GM18526 (cell line): ENCODE measurements around the gene LDLRAD3.

Experiments used
- POLR2A ChIP-seq: IDR thresholded peaks from 3 replicates; pipeline ENCODE4 v1.6.1; 2011; ENCODE audit not compliant: insufficient read length; ENCODE audit errors: extremely low read depth

LDLRAD3 gene

GRCh38 chr11:36097219-36097650 is 153.4 kb downstream of the LDLRAD3 start:
- no peak for TF ChIP-seq POLR2A

DNA sequence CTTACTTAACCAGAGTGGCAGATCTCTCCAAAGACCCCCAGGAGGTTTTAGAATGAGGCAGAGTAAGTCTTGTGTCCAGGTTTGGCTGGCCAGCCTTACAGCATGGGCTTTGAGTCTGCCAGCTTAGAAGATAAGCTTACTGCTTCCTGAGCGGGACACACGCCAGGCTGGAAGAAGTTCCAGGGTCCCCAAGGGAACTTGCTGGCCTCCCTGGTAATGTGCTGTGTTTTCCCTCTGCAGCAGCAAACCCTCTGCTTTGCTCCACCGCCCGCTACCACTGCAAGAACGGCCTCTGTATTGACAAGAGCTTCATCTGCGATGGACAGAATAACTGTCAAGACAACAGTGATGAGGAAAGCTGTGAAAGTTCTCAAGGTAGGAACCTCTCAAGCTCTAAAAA is 154.2 kb downstream of the LDLRAD3 start:
- TF ChIP-seq POLR2A, result no peak

- TF ChIP-seq POLR2A, result no peak
These were observed 155.1 kb downstream of the LDLRAD3 start for GRCh38 chr11:36098853-36099375.

- no peak for TF ChIP-seq POLR2A
These were observed 157.6 kb downstream of the LDLRAD3 start for GRCh38 chr11:36101466-36101865.

DNA sequence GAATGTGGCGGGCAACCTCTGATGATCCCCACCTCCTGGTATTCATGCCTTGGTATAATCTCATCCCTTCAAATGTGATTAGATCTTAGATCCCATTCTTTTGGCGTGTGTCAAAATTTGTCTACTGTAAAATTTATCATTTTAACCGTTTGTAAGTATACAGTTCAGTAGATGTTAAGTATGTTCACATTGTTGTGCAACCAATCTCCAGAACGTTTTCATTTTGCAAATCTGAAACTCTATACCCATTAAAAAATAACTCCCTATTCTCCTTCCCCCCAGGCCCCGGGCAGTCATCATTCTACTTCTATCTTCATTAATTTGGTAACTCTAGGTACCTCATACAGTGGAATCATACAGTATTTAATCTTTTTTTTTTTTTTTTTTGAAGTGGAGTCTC is 159.0 kb downstream of the LDLRAD3 start:
- TF ChIP-seq POLR2A, result no peak

- TF ChIP-seq POLR2A, result no peak
These were observed 160.2 kb downstream of the LDLRAD3 start for GRCh38 chr11:36103933-36104530.

DNA sequence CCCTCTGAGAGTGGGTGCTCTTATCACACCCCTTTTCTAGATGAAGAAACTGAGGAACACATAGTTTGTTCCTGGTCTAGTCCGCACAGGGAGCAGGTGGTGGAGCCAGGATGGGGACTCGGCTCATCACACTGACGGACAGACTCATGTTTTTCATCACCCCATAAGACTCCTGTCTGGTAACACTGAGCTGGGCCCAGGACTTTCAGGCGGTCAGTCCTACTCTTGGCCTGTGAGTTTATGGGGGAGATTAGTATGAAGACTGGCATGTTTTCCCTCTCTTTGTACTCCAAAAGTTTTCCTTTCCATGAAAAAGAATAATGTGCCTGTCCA is 160.8 kb downstream of the LDLRAD3 start:
- no peak for TF ChIP-seq POLR2A

DNA sequence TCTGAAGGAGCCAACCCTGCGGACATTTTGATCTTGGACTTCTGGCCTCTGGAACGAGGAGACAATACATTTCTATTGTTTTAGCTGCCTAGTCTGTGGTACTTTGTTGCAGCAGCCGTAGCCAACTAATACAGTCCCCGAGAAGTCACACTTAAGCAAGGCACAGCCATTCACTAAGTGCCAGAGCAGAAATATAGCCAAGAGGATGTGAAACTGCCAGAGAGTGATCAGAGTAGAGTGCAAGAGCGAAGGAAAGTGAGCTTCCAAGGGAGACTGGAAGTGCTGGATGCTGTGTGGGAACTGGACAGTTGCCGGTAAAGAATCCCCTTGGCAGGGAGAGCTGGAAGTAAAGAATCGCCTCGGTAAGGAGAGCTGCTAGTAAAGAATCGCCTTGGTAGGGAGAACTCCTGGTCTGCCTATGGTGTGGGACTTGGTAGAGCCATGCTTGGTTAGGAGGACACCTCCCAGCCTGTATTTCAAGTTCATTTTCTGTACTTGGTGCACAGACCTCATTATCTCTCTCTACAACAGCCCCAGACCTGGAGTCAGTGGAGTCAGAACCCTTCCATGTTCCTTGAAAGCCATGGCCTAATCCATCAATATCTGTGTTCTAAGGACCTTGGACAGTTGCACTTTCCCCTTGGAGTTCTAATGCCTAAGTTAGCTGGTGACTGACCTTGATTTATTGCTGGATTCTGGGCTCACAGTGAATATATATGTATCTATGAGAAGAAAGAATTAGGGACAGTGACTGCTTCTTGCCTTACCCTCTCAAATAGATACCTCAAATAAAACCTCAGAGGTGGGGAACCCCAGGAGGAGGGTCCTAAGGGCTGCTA is 162.1 kb downstream of the LDLRAD3 start:
- no peak for TF ChIP-seq POLR2A

GRCh38 chr11:36107547-36107946 is 163.7 kb downstream of the LDLRAD3 start:
- no peak for TF ChIP-seq POLR2A

DNA sequence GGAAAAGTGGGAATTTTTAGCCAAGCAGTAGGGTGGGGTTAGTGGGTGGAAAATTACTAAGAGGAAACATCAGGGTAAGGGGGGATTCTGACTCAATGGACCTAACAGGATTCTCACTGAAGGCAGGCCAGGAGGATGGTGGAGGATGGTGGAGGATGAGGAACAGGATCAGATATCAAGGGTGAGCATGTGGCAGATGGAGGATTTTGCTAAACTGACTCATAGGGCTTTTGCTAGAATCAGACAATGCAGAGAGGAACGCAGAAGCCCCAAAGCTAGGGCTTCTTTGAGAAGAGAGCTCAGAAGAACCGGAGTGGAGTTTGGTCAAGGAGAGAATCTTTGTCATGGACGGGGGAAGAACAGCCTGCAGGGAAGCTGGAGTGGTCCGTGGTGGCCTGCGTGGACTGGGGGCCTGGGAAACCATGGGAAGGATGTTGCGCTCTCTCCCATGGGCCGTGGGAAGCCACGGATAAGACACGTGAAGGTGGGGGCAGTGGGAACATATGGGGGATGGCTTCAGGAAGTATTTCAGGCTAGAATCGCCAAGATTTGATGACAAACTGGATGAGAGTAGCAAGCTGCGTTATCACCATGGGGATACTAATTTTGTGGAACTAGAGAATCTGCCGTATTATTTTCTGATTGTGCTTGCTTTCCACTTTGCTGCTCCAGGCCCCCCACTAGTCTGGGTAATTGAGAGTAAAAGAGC is 165.2 kb downstream of the LDLRAD3 start:
- no peak for TF ChIP-seq POLR2A

DNA sequence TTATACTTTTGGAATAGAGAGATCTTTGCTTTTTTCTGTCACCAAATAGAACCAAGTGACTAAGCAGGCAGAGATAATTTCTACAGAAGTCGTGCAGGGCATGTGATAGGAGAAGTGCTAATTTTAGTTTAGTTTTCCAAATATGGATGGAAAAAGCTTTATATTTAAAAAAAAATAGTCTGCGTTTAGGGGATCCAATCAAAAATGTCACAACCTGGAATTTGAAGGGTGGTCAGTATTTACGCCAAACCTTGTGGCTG is 165.7 kb downstream of the LDLRAD3 start:
- TF ChIP-seq POLR2A, result no peak

GRCh38 chr11:36109850-36110606 is 166.2 kb downstream of the LDLRAD3 start:
- no peak for TF ChIP-seq POLR2A

GRCh38 chr11:36110668-36111410 is 167.0 kb downstream of the LDLRAD3 start:
- no peak for TF ChIP-seq POLR2A

GRCh38 chr11:36114095-36114494 is 170.2 kb downstream of the LDLRAD3 start:
- no peak for TF ChIP-seq POLR2A

DNA sequence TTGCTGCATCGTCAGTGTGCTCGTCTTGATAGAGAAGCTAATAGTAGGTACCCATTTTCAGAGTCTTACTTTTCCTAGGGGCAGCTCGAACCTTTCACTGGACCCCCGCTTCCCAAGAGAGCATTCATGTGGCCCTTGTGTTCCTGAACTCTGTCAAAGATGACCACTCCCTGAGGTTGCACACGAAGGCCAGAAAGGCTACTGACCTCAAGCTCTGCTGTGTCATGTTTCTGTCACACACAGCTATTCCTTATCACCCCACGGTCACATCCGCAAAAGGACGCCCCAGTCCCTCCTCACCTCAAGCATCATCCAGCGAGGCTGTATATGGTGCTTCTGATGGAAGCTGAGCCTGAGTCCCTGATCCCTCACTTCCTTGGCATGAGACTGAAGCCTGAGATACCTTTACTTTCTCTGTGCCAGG is 171.5 kb downstream of the LDLRAD3 start:
- no peak for TF ChIP-seq POLR2A
